Peyer's patch (tissue), 4 donors: ENCODE results near the gene ITGAV.

Experiments
- CTCF ChIP-seq, 6 experiments: fragments of 450-650 bp in 4 of 6; fragments of 200-600 bp in 2 of 6; sonication (generic) in 1 of 6; IDR thresholded peaks; one replicate each; pipeline ENCODE4 v1.5.1; 2017 to 2019; ENCODE audit warnings: antibody characterized with exemption in 6 of 6, mild to moderate bottlenecking in 3 of 6, moderate library complexity in 1 of 6
- POLR2A ChIP-seq, 2 donors: fragments of 450-650 bp; IDR thresholded peaks; one replicate each; pipeline ENCODE4 v1.5.1; 2017; ENCODE audit warnings: antibody characterized with exemption in 2 of 2, mild to moderate bottlenecking in 2 of 2, moderate library complexity in 2 of 2

DNA sequence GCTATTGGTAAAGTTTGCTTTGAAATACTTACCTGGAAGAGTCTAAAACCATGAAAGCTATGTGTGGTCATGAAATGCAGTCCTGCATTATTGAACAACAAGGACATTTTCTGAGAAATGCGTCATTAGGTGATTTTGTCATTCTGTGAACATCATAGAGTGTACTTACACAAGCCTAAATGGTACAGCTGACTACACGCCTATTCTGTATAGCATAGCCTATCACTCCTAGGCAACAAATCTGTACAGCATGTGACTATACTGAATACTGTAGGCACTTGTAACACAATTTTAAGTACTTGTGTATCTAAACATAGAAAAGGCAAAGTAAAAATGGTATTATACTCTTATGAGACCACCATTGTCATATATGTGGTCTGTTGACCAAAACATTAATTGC lies 112.2 kb downstream of the ITGAV start:
- no peak for TF ChIP-seq CTCF (IDR thresholded peaks at IDR 0.05)
- TF ChIP-seq POLR2A (IDR thresholded peaks at IDR 0.05): no peak
